ENCODE data around the gene CD99L2. TPM values are rescaled to one million over a fixed set of nuclear protein-coding genes. Genes with fewer than 3 reads are reported as not detected.
"Not testable (repeated sequence)": the region's sequence is repeated elsewhere in the genome, so short reads cannot be mapped to it uniquely, and the experiment has no call there.

The CD99L2 gene
- total and polyA plus RNA-seq, 8 donors = 35.0 to 45.6 (median 41.0) TPM

GRCh38 chrX:150879855-150880807 lies 18.3 kb downstream of the CD99L2 start:
- Histone ChIP-seq H3K9me3 (no peaks in the 10 kb centered on the region), H3K4me1 (no peaks in the 10 kb centered on the region), H3K36me3 (no peaks in the 10 kb centered on the region), H3K27ac (no peak overlapping the region), H3K4me3 (no peak overlapping the region), H3K27me3 (no peaks in the 10 kb centered on the region)
- intact Hi-C loops (cut with DNase I) = no loop called here
- DNase-seq (no peak), ATAC-seq (no peak)
- TF ChIP-seq CTCF (IDR thresholded peaks at IDR 0.05) = no peak

DNA sequence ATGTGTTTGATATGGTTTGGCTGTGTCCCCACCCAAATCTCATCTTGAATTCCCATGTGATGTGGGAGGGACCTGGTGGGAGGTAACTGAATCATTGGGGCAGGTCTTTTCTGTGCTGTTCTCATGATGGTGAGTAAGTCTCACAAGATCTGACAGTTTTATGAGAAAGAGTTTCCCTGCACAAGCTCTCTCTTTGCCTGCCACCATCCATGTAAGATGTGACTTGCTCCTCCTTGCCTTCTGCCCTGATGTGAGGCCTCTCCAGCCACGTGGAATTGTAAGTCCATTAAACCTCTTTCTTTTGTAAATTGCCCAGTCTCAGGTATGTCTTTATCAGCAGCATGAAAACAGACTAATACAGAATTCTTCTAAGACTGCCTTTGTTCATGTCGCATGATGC lies 22.8 kb downstream of the CD99L2 start:
- H3K9me3 ChIP-seq; DNase-seq; H3K36me3 ChIP-seq; H3K27me3 ChIP-seq; intact Hi-C loops (cut with DNase I); H3K4me1 ChIP-seq; H3K4me3 ChIP-seq; H3K27ac ChIP-seq; ATAC-seq: not testable (repeated sequence)

DNA sequence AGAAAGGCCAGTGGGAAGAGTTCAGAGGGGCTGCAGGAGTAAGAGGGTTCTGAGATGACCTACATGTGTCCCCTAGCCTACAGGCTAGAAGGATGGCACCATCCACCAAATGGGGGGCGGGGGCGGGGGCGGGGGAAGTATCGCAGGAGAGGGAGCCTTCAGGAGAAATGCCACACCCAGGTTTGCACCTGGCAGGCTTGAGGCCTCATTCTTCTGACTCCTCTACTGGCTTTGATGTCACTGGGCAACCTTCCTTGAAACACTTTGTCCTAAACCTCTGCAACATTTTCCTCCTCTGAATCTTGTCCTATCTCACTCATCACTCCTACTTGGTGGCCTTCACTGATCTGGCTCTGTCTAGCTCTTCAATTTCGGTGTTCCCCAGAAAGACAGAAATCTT lies 24.0 kb downstream of the CD99L2 start:
- TF ChIP-seq CTCF (IDR thresholded peaks at IDR 0.05) = no peak
- intact Hi-C loops (cut with DNase I) = no loop called here
- Histone ChIP-seq H3K4me1 (no peaks in the 10 kb centered on the region), H3K4me3 (no peak overlapping the region), H3K36me3 (no peaks in the 10 kb centered on the region), H3K27ac (no peak overlapping the region), H3K27me3 (no peaks in the 10 kb centered on the region), H3K9me3 (no peaks in the 10 kb centered on the region)
- no peak for ATAC-seq
- no peak for DNase-seq

DNA sequence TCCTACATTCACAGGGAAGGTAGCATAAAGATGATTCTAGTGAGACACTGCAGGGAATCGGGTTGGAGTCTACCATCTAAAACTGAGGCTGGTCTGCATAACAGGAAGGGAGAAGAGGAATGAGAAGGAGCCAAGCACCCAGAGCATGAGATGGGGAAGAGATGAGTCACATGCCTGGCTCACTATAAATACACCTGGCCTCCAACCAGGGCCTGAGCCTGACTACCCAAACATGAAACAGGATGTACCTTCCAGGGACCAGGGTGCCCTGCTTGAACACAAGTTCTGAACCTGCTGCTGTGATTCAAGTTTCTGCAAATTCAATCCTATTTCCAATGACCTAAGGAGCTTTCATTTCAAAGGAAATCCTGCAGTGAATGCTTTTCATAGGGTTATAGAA lies 24.9 kb downstream of the CD99L2 start:
- TF ChIP-seq CTCF (IDR thresholded peaks at IDR 0.05) = no peak

GRCh38 chrX:150872773-150873336 lies 25.6 kb downstream of the CD99L2 start:
- Histone ChIP-seq H3K36me3 (no peaks in the 10 kb centered on the region), H3K4me1 (no peaks in the 10 kb centered on the region), H3K27me3 (no peaks in the 10 kb centered on the region), H3K9me3 (no peaks in the 10 kb centered on the region), H3K4me3 (no peak overlapping the region), H3K27ac (no peak overlapping the region)
- no peak for DNase-seq
- TF ChIP-seq CTCF (IDR thresholded peaks at IDR 0.05) = no peak
- intact Hi-C loops (cut with DNase I) = no loop called here
- ATAC-seq = no peak

More for the DNA sequence above, 24.9 kb downstream of the CD99L2 start:
- no peak overlapping the region for H3K27ac ChIP-seq
- DNase-seq = no peak
- no peaks in the 10 kb centered on the region for H3K27me3 ChIP-seq
- ATAC-seq = peak; percentile 66
- no peaks in the 10 kb centered on the region for H3K4me1 ChIP-seq
- intact Hi-C loops (cut with DNase I) = no loop called here
- H3K36me3 ChIP-seq = no peaks in the 10 kb centered on the region
- H3K4me3 ChIP-seq = no peak overlapping the region
- H3K9me3 ChIP-seq = no peaks in the 10 kb centered on the region

Data from left lung (tissue), 10 donors.